GM13976 (cell line): ENCODE data around the gene NCAM1.

Experiments used
- DNase-seq: peaks from one replicate; pipeline ENCODE4 v3.0.0; 2012; ENCODE audit warnings: low spot score
- CTCF ChIP-seq: IDR thresholded peaks from 2 replicates; pipeline ENCODE4 v1.5.1; 2012; ENCODE audit warnings: borderline replicate concordance, mild to moderate bottlenecking; ENCODE audit not compliant: insufficient read depth; ENCODE audit errors: extremely low read depth, missing control alignments, control extremely low read depth
- in situ Hi-C: fragments of 300-500 bp; cut with MboI; formaldehyde crosslinking; loops from one replicate; pipeline ENCODE4 v1.12.0; 2022; ENCODE audit warnings: low sequenced_read_pairs, mixed read lengths, inconsistent platforms; ENCODE audit not compliant: unreplicated experiment

The NCAM1 gene

GRCh38 chr11:113311536-113311935 lies 350.3 kb downstream of the NCAM1 start:
- DNase-seq, result no peak
- TF ChIP-seq CTCF, result no peak
- in situ Hi-C loops, result no loop called here

- no peak for TF ChIP-seq CTCF
- DNase-seq, result no peak
- in situ Hi-C loops, result no loop called here
Observed at GRCh38 chr11:113313601-113314000, 352.4 kb downstream of the NCAM1 start.

- in situ Hi-C loops, result no loop called here
- DNase-seq, result no peak
- TF ChIP-seq CTCF, result no peak
Observed at GRCh38 chr11:113314065-113314388, 352.8 kb downstream of the NCAM1 start.

GRCh38 chr11:113314389-113315301 lies 353.4 kb downstream of the NCAM1 start, which contains the start of gene TTC12:
TTC12 (plus strand) TSS chr11:113314583; CDS start chr11:113316258, 1,675 bp downstream.
- in situ Hi-C loops, result no loop called here
- no peak for TF ChIP-seq CTCF
- peak; percentile 95 for DNase-seq

GRCh38 chr11:113315811-113316210 lies 354.6 kb downstream of the NCAM1 start:
- in situ Hi-C loops, result no loop called here
- no peak for TF ChIP-seq CTCF
- no peak for DNase-seq

- DNase-seq, result no peak
- in situ Hi-C loops, result no loop called here
- TF ChIP-seq CTCF, result no peak
Observed at GRCh38 chr11:113316256-113316655, 355.0 kb downstream of the NCAM1 start.
